KOPT-K1 (cell line): ENCODE measurements around the gene CINP.
"Not testable (repeated sequence)": the region's sequence is repeated elsewhere in the genome, so short reads cannot be mapped to it uniquely, and the experiment has no call there.

Source experiments
- H3K27ac ChIP-seq: fragments of 200-600 bp; sonication (generic); 2 replicates; pipeline ENCODE4 v1.5.1; 2016; ENCODE audit warnings: antibody characterized with exemption, mild to moderate bottlenecking, low read depth, low read length; ENCODE audit not compliant: poor library complexity, severe bottlenecking
- H3K36me3 ChIP-seq: fragments of 200-600 bp; sonication (generic); 2 replicates; pipeline ENCODE4 v1.5.1; 2017; ENCODE audit warnings: antibody characterized with exemption, mild to moderate bottlenecking, low read length, moderate library complexity; ENCODE audit not compliant: insufficient read depth
- H3K9me3 ChIP-seq: fragments of 200-600 bp; sonication (generic); 2 replicates; pipeline ENCODE4 v1.5.1; 2017; ENCODE audit warnings: antibody characterized with exemption, low read length, mild to moderate bottlenecking; ENCODE audit not compliant: insufficient read depth, poor library complexity, severe bottlenecking

Gene CINP

DNA sequence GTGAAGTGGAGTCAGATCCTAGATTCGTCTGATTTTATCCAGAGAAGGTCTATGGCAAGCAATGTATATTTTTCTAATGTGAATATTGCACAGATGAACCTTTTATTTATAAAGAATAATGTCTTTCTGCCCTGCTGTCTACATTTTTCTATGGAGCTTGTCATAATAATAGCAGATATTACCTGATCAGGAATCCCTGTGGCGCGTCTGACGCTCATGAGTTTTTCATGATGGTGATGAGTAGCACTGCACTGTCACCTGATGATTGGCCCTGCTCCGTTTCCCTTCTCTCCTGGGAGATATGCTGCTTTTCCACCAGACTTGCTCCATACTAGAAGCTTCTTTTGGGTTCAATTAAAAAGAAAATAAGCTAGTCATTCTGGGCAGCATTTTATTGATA is 20.5 kb downstream of the CINP start:
- H3K9me3 ChIP-seq, result no peaks in the 10 kb centered on the region
- peaks cover 83% of the 10 kb centered on the region for H3K36me3 ChIP-seq
- no peak overlapping the region for H3K27ac ChIP-seq

DNA sequence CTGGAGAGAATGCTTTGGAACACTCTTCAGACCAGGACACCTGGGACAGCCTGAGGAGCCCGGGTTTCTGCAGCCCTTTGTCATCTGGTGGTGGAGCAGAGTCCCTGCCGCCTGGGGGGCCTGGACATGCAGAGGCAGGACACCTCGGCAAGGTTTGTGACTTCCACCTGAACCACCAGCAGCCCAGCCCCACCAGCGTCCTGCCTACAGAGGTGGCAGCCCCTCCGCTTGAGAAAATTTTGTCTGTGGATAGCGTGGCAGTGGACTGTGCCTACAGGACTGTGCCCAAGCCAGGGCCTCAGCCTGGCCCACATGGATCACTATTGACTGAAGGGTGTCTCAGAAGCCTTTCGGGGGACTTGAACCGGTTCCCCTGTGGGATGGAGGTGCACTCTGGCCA is 21.1 kb downstream of the CINP start:
- no peaks in the 10 kb centered on the region for H3K9me3 ChIP-seq
- peaks cover 83% of the 10 kb centered on the region for H3K36me3 ChIP-seq
- no peak overlapping the region for H3K27ac ChIP-seq

DNA sequence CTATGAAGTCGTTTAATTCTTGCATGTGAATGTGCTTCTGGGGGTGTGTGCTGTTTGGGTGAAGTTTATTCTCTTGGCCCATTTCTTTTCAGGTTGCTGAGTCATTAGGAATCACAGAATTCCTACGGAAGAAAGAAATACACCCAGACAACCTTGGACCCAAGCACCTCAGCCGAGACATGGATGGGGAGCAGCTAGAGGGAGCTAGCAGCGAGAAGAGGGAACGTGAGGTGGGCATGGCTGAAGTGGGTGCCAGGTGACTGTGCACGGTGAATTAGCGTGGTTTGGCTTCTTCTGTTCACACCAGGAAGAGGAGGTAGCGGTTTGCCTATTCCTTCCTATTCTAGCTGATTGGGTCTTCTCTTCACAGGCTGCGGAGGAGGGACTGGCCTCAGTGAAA is 24.0 kb downstream of the CINP start:
- Histone ChIP-seq H3K36me3 (peaks cover 73% of the 10 kb centered on the region), H3K9me3 (no peaks in the 10 kb centered on the region), H3K27ac (no peak overlapping the region)

DNA sequence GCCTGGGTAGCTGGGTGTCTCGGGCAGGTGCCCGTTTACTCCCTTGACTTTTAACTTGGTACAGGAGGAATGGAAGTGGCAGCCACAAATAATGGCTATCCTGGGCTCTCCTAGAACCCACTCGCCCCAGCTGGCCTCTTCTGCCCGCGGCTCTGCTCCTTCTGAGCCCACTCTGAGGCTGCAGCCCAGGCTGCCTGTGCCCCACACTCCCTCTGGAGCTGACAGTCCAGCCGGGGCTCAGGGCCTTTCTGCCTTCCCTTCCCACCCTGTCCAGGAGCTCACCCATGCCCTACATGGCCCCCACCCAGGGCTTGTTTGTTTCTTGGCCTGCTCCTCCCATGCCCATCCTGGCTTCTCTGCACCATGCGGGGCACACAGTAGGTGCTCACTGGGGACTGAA is 27.5 kb downstream of the CINP start:
- H3K36me3 ChIP-seq, result peaks cover 46% of the 10 kb centered on the region; the same call in 1 of the 2 replicates
- no peaks in the 10 kb centered on the region for H3K9me3 ChIP-seq
- H3K27ac ChIP-seq, result no peak overlapping the region

DNA sequence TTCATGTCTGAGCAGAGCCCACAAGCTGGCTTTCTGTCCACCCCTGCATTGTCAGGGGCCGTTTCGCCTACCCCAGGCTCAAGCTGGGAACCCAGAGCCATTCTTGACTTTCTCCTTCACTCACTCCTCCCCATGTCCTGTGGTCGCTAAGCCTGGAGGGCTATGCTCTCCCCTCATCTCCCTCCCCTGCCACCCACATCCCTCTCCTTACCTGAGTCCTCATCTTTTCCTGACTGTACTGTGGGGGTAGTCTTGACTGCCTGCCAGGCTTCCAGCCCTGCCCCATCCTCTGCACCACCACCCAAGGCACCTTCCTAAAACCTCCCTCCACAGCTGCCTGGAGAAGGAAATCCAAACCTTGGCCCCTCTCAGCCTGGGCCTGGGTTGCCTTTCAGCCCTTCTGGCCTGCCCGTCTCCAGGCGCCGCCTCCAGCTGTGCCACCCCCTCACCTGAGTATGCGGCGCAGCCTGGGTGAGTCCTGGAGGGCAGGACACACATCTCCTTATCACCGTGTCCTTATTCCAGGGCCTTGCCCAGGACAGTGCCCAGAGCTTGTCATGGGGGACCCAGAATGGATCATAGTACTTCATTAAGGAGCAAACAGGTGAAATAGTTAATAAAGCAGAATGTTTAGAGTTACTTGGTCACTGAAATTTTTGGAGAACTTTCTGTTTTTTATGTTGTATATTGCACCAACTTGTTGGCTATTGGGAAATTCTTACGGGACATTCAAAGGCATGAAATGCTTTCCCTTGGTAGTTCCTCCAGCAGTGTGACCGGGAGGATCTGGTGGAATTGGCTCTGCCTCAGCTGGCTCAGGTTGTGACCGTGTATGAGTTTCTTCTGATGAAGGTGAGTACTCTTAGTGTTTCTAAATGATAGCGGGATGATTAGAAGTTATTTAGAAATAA is 28.6 kb downstream of the CINP start:
- H3K9me3 ChIP-seq, result no peaks in the 10 kb centered on the region
- H3K27ac ChIP-seq, result no peak overlapping the region
- H3K36me3 ChIP-seq, result peaks cover 43% of the 10 kb centered on the region; the same call in 1 of the 2 replicates

DNA sequence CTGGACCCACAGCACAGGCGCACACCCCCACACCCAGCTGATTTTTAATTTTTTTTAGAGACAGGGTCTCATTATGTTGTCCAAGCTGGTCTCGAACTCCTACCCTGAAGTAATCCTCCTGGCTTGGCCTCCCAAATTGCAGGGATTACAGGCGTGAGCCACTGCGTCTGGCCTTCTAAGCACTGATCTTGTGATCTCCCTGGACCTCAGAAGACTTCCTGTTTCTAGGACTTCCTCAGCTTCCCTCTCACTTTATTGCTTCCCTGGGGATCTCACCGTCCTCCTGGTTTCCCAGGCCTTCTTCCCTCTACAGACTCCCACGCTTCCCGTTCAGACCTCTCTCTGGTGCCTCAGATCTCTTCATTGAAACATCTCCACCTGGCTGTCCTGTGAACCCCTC is 29.3 kb downstream of the CINP start:
- H3K36me3 ChIP-seq, result peaks cover 38% of the 10 kb centered on the region; the same call in 1 of the 2 replicates
- H3K27ac ChIP-seq, result no peak overlapping the region

DNA sequence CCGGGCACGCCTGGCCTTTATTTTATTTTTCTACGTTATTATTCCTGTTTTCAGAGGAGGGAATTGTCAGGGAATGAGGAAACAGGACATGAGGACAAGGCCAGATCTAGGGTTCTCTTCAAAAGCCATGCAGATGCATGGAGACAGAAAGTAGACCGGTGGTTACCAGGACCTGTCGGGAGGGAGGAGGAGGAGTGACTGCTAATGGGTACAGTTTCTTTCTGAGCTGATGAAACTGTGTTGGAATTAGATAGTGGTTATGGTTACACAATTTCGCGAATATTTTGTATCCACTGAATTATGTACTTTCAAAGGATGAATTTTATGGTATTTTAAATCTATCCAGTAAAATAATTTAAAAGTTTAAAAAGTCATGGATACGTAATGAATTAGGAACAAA is 31.9 kb downstream of the CINP start:
- Histone ChIP-seq H3K27ac (no peak overlapping the region), H3K36me3 (peaks cover 27% of the 10 kb centered on the region), H3K9me3 (no peaks in the 10 kb centered on the region)

More for the DNA sequence above, 29.3 kb downstream of the CINP start:
- no peaks in the 10 kb centered on the region for H3K9me3 ChIP-seq

DNA sequence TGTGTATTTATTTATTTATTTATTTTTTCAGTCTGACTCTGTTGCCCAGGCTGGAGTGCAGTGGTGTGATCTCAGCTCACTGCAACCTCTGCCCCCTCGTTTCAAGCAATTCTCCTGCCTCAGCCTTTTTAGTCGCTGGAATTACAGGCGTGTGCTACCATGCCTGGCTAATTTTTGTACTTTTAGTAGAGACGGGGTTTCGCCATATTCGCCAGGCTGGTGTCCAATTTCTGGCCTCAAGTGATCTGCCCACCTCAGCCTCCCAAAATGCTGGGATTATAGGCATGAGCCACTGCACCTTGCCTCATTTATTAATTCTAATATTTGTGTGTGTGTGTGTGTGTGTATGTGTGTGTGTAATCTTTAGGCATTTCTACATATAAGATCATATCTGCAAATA is 33.3 kb downstream of the CINP start:
- H3K36me3 ChIP-seq, result peaks cover 19% of the 10 kb centered on the region
- H3K9me3 ChIP-seq, H3K27ac ChIP-seq: not testable (repeated sequence)

DNA sequence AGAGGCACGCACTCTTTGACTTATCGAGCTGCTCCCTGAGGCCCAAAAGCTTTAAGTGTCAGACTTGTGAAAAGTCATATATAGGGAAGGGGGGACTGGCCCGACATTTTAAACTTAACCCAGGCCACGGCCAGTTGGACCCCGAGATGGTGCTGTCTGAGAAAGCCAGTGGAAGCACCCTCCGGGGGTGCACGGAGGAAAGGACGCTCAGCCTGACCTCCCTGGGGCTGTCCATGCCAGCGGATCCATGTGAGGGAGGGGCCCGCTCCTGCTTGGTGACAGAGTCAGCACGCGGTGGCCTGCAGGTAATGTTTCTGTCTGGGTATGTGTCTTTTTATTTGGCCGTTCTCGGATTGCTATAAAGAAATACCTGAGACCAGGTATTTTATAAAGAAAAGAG is 36.1 kb downstream of the CINP start:
- H3K9me3 ChIP-seq, result no peaks in the 10 kb centered on the region
- H3K27ac ChIP-seq, result no peak overlapping the region
- peaks cover 17% of the 10 kb centered on the region for H3K36me3 ChIP-seq

DNA sequence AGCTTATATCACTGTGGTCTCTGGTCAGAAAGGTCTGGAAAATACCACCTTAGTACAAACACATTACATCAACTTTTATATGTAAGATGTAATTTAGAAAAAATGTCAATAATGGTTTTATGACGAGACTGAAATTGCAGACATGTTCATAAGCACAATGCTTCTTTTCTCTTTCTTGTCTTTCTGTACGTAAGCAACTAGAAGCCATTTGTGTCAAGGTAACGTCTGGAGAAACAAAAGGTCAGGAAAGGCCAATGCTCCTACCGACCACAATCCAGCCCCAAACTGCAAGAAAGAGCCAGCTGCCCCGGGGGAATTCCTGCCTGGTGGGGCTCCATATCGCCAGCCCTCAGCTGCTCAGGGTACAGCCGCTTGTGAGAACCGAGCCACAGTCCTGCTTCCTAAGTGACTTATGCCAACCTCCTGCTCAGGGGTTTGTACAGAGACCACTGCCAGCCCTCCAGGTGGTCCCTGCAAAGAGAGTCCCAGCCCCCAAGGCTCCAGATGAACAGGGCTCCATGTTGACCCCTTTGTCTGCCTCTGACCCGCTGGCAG is 36.8 kb downstream of the CINP start:
- Histone ChIP-seq H3K27ac (no peak overlapping the region), H3K9me3 (no peaks in the 10 kb centered on the region), H3K36me3 (peaks cover 17% of the 10 kb centered on the region)

DNA sequence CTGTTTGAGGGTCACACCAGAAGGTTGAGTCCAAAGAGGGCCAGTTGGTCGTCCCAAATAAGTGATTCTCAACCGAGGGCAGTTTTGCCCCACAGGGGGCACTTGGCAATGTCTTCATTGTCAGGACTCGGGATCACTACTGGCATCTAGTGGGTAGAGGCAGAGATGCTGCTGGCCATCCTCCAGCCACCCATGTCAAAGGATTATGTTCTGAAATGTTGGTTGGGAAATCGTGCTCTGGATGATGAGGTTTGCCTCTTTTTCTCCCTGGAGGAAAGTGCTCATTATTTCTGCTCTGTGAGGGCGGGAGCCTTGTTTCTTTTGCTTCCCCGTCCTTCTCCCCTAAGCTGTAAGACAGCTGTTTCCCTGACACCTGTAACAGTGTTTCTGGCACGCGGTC is 39.6 kb downstream of the CINP start:
- no peak overlapping the region for H3K27ac ChIP-seq
- H3K9me3 ChIP-seq, result no peaks in the 10 kb centered on the region
- peaks cover 17% of the 10 kb centered on the region for H3K36me3 ChIP-seq

DNA sequence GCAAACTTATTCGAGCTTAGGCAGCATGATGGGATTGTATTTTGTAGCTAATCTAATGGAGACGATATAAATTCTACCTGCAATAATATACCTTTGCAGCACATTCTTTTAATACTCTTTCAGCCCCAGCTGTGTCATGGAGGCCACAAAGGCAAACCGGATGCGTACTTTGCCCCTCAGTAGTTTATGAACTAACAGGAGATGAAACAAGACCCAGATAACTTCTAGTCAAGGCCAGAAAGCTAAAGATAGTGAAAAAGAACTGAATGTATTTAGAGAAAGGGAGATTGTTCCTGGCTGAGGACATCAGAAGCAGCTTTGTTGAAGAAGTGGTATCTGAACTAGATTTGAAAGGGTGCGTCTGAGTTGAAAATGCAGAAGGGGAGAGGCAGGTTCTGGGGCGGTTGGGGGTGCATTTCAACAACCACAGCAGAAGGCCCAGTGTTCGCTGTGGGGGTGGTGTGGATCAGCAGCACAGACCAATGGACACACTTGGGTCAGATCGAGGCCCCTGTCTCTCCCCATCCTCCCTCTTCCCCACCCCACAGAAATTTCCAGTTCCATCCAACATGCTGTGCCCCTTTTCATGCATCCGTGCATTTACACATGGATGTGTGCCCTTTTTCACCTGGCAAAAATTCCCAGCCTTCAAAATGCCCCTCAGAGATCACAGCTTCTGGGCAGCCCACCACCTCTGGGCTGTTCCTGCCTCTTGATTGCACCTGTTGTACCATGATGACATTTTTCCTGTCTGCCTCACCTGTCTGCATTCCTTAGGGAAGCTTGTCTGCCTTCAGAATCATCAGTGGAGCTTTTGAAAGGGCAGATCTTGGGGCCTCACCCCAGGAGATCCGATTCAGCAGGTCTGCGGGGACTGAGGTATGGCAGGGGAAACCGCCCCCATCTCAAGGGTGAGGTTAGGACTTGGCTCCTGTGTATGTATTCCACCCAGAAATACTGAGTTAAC is 41.0 kb downstream of the CINP start:
- peaks cover 17% of the 10 kb centered on the region for H3K36me3 ChIP-seq
- no peak overlapping the region for H3K27ac ChIP-seq
- H3K9me3 ChIP-seq, result no peaks in the 10 kb centered on the region

DNA sequence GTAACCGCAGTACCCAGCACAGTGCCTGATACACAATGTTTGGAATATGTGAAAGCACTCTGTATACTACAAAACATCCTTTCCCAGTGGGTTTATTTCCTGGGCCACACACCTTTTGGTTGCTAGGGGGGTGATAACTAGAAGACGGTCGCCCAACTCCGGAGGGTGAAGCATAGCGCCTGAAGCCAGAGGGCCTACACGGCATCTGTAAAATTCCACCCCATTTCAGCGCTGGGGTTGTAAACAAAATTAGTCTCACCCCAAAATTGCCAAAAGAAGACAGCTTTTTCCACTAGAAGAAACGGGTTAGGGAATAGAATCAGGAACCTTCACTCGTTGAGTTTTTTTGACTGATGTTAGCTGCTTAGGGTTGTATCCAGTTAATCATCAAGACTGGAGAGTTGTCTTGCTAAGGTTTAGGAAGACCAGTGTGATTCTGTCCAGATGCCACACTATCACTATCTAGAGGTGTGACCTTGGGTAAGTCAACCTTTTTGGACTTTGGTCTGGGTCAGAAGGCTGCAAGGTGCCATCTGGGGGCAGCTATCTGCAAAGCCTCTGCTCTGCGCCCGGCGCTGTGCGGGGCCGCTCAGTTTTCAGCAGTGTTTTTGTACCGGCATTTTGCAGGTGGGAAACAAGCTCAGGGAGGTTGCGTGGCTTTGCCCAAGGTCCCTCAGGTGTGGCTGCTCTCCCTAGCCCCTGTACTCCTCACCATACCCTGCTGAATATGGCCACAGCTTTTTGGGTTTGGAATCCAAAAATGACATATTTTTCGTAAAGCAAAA is 41.8 kb downstream of the CINP start:
- H3K36me3 ChIP-seq, result 0 out of 2 replicates have a peak, but pooled peaks cover 9% of the 10 kb centered on the region
- H3K27ac ChIP-seq, result peak overlapping the region; percentile 71
- H3K9me3 ChIP-seq, result no peaks in the 10 kb centered on the region

DNA sequence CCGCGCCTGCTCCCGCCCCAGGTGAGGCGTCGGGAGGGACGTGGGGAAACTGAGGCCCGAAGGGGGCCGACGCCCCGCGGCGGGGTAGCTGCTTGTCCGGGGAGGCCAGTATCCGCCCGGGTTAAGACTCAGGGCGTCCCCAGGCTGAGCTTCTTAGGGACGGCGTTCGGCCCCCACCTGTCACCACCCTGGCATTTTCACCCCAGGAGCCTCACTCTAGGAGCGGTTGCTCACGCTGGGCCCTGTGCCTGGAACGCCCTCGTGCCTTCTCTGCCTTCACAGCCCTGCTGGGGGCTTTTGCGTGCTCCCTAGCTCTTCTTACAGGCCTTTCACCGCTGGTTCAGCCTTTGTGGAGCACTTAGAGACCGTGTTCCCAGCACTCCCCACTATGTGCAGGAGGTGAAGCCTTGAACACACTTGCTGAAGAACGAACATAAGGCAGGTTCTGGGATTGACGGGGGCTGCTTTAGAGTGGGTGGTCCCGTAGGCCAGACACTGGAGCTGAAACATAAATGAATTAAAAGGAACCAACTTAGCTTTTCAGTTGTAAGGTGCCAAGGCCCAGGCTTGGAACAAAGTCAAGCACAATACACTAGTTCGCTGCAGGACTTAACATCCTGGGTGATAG is 42.5 kb downstream of the CINP start:
- no peaks in the 10 kb centered on the region for H3K9me3 ChIP-seq
- peak overlapping the region; percentile 71 for H3K27ac ChIP-seq
- 0 out of 2 replicates have a peak, but pooled peaks cover 8% of the 10 kb centered on the region for H3K36me3 ChIP-seq
